ENCODE measurements around the gene GRIA3. TPM values are rescaled to one million over a fixed set of nuclear protein-coding genes. Genes with fewer than 3 reads are reported as not detected.

Gene GRIA3
- polyA plus RNA-seq (ENCODE audit: insufficient read length in 12 of 12), result 1 to 10 TPM in 10 of 12 donors, not detected in 2; 1.7 to 5.6 (median 2.9) TPM
- long read RNA-seq, donor 1, result 0 reads
- long read RNA-seq, donor 2, full-length matches to known transcripts, result 1 of 1 reads
- long read RNA-seq, donor 2, partial matches to known transcripts, result 0 of 1 reads
- long read RNA-seq, donor 2, other reads (novel, unspliced or antisense), result 0 of 1 reads
- long read RNA-seq, donor 3, result 0 reads
- long read RNA-seq, donor 4, result 0 reads
- long read RNA-seq, donor 5, result 0 reads
- long read RNA-seq, donor 6, result 0 reads
- long read RNA-seq, donor 7, result 0 reads
- long read RNA-seq, donor 8, result 0 reads
- long read RNA-seq, donor 9, result 0 reads
- long read RNA-seq, donor 10, partial matches to known transcripts, result 28 of 28 reads
- long read RNA-seq, donor 10, other reads (novel, unspliced or antisense), result 0 of 28 reads
- long read RNA-seq, donor 11, result 0 reads

- DNase-seq, result peak; percentile 22
Measured at GRCh38 chrX:123184219-123184865, at the start of gene GRIA3. GRIA3 (plus strand) TSS chrX:123184278; CDS start chrX:123184536, 258 bp downstream.

GRCh38 chrX:123138473-123138872 is 45.6 kb upstream of the GRIA3 start:
- DNase-seq, result no peak

GRCh38 chrX:123140454-123140853 is 43.6 kb upstream of the GRIA3 start:
- no peak for DNase-seq

GRCh38 chrX:123140904-123141303 is 43.2 kb upstream of the GRIA3 start:
- no peak for DNase-seq

- DNase-seq, result no peak
Measured at GRCh38 chrX:123153846-123154335, 30.2 kb upstream of the GRIA3 start.

- no peak for DNase-seq
Measured at GRCh38 chrX:123155327-123155726, 28.8 kb upstream of the GRIA3 start.

GRCh38 chrX:123157586-123157985 is 26.5 kb upstream of the GRIA3 start:
- no peak for DNase-seq

- DNase-seq, result no peak
Measured at GRCh38 chrX:123159403-123159802, 24.7 kb upstream of the GRIA3 start.

GRCh38 chrX:123167621-123168020 is 16.5 kb upstream of the GRIA3 start:
- no peak for DNase-seq

GRCh38 chrX:123169247-123169901 is 14.7 kb upstream of the GRIA3 start:
- no peak for DNase-seq

- DNase-seq, result no peak
Measured at GRCh38 chrX:123170546-123170945, 13.5 kb upstream of the GRIA3 start.

GRCh38 chrX:123171781-123172180 is 12.3 kb upstream of the GRIA3 start:
- DNase-seq, result no peak

- no peak for DNase-seq
Measured at GRCh38 chrX:123172869-123173268, 11.2 kb upstream of the GRIA3 start.

GRCh38 chrX:123173833-123174232 is 10.2 kb upstream of the GRIA3 start:
- DNase-seq, result no peak

GRCh38 chrX:123175366-123176122 is 8.5 kb upstream of the GRIA3 start:
- DNase-seq, result no peak

GRCh38 chrX:123181233-123181914 is 2.7 kb upstream of the GRIA3 start:
- no peak for DNase-seq

- peak; percentile 10 for DNase-seq
Measured at GRCh38 chrX:123184866-123185276, 793 bp downstream of the GRIA3 start.

- peak; percentile 10 for DNase-seq
Measured at GRCh38 chrX:123185721-123186120, 1.6 kb downstream of the GRIA3 start.

GRCh38 chrX:123186801-123187200 is 2.7 kb downstream of the GRIA3 start:
- no peak for DNase-seq

GRCh38 chrX:123188081-123188480 is 4.0 kb downstream of the GRIA3 start:
- no peak for DNase-seq

- no peak for DNase-seq
Measured at GRCh38 chrX:123189338-123189737, 5.3 kb downstream of the GRIA3 start.
